ENCODE measurements around the gene ITFG1. TPM values are rescaled to one million over a fixed set of nuclear protein-coding genes. Genes with fewer than 3 reads are reported as not detected.
"Not testable (repeated sequence)": the region's sequence is repeated elsewhere in the genome, so short reads cannot be mapped to it uniquely, and the experiment has no call there.

The ITFG1 gene
- total RNA-seq, 1 donor, result 58.6 TPM

DNA sequence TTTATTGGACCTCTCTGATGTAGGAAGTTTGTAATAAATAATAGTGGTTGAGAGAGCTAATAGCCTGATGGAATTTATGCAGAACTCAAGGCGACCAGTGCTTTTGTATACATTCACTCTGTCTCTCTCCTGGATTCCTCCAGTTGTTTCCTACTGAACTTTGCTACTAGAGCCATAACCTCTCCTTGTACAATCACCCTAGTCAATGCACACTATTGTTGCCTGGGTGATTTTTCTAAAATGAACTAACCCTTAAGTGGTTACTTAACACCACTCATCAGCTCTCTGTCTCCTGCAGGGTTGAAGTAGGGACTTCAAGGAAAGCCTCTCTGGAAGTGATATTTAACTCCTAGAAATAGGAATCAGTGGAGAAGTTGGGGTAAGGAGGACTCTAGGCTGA lies 9.9 kb upstream of the ITFG1 start:
- Histone ChIP-seq H3K9me3 (ENCODE audit: low read depth, low read length) (no peaks in the 10 kb centered on the region), H3K4me2 (ENCODE audit: insufficient read depth, low read length) (no peak overlapping the region), H3K36me3 (ENCODE audit: insufficient read depth, low read length) (no peaks in the 10 kb centered on the region), H4K20me1 (ENCODE audit: insufficient read depth, low read length) (no peaks in the 10 kb centered on the region), H3K79me2 (ENCODE audit: insufficient read depth, low read length) (peaks cover 48% of the 10 kb centered on the region), H3K4me3 (ENCODE audit: insufficient read depth, low read length) (no peak overlapping the region), H3K27ac (ENCODE audit: low read depth, low read length) (no peak overlapping the region), H3K27me3 (ENCODE audit: insufficient read depth, low read length) (no peaks in the 10 kb centered on the region), H2AFZ (ENCODE audit: low read length) (no peak overlapping the region), H3K4me1 (ENCODE audit: insufficient read depth, low read length) (peaks cover 2% of the 10 kb centered on the region)
- no peak for DNase-seq (ENCODE audit: insufficient read length, low spot score, missing footprints)
- TF ChIP-seq, protein P1, sequence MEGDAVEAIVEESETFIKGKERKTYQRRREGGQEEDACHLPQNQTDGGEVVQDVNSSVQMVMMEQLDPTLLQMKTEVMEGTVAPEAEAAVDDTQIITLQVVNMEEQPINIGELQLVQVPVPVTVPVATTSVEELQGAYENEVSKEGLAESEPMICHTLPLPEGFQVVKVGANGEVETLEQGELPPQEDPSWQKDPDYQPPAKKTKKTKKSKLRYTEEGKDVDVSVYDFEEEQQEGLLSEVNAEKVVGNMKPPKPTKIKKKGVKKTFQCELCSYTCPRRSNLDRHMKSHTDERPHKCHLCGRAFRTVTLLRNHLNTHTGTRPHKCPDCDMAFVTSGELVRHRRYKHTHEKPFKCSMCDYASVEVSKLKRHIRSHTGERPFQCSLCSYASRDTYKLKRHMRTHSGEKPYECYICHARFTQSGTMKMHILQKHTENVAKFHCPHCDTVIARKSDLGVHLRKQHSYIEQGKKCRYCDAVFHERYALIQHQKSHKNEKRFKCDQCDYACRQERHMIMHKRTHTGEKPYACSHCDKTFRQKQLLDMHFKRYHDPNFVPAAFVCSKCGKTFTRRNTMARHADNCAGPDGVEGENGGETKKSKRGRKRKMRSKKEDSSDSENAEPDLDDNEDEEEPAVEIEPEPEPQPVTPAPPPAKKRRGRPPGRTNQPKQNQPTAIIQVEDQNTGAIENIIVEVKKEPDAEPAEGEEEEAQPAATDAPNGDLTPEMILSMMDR (IDR thresholded peaks at IDR 0.05; ENCODE audit: extremely low read depth, low read depth, low read length), result no peak

DNA sequence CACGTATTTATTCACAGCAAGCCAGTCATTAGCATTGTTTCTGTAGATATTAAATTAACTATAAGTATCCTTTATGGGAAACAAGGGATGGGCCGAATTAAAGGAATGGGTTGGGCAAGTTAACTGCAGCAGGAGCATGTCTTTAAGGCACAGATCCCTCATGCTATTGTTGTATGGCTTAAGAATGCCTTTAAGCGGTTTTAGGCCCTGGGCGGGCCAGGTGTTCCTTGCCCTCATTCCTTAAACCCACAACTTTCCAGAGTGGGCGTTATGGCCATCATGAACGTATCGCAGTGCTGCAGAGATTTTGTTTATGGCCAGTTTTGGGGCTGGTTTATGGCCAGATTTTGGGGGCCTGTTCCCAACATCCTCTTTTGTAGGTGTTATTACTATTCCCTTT lies 9.3 kb upstream of the ITFG1 start:
- Histone ChIP-seq H3K4me1 (ENCODE audit: insufficient read depth, low read length) (no peaks in the 10 kb centered on the region), H2AFZ (ENCODE audit: low read length) (no peak overlapping the region), H3K27me3 (ENCODE audit: insufficient read depth, low read length) (no peaks in the 10 kb centered on the region), H4K20me1 (ENCODE audit: insufficient read depth, low read length) (no peaks in the 10 kb centered on the region), H3K27ac (ENCODE audit: low read depth, low read length) (no peak overlapping the region), H3K9me3 (ENCODE audit: low read depth, low read length) (no peaks in the 10 kb centered on the region), H3K4me2 (ENCODE audit: insufficient read depth, low read length) (no peak overlapping the region), H3K4me3 (ENCODE audit: insufficient read depth, low read length) (no peak overlapping the region), H3K36me3 (ENCODE audit: insufficient read depth, low read length) (no peaks in the 10 kb centered on the region), H3K79me2 (ENCODE audit: insufficient read depth, low read length) (peaks cover 53% of the 10 kb centered on the region)
- TF ChIP-seq, protein P1 (IDR thresholded peaks at IDR 0.05; ENCODE audit: extremely low read depth, low read depth, low read length), result no peak
- no peak for DNase-seq (ENCODE audit: insufficient read length, low spot score, missing footprints)

DNA sequence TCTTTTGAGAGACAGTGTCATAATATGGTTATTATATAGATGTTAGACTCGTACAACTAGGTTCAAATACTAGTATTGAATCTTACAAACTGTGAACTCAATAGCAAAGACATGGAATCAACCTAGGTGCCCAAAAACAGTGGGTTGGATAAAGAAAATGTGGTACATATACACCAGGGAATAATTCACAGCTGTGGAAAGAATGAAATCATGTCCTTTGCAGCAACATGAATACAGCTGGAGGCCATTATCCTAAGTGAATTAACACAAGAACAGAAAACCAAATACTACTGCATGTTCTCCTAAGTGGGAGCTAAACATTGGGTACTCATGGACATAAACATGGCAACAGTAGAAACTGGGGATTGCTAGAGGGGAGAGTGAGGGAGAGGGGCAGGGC lies 8.4 kb upstream of the ITFG1 start:
- H3K27me3 ChIP-seq (ENCODE audit: insufficient read depth, low read length), result no peaks in the 10 kb centered on the region
- H3K4me3 ChIP-seq (ENCODE audit: insufficient read depth, low read length), result no peak overlapping the region
- no peaks in the 10 kb centered on the region for H3K36me3 ChIP-seq (ENCODE audit: insufficient read depth, low read length)
- no peaks in the 10 kb centered on the region for H3K9me3 ChIP-seq (ENCODE audit: low read depth, low read length)
- no peaks in the 10 kb centered on the region for H4K20me1 ChIP-seq (ENCODE audit: insufficient read depth, low read length)
- H3K4me2 ChIP-seq (ENCODE audit: insufficient read depth, low read length), result no peak overlapping the region
- no peaks in the 10 kb centered on the region for H3K4me1 ChIP-seq (ENCODE audit: insufficient read depth, low read length)
- TF ChIP-seq, protein P1 (IDR thresholded peaks at IDR 0.05; ENCODE audit: extremely low read depth, low read depth, low read length), result no peak
- no peak for DNase-seq (ENCODE audit: insufficient read length, low spot score, missing footprints)
- H3K79me2 ChIP-seq (ENCODE audit: insufficient read depth, low read length), result peaks cover 60% of the 10 kb centered on the region
- H3K27ac ChIP-seq (ENCODE audit: low read depth, low read length), result no peak overlapping the region
- no peak overlapping the region for H2AFZ ChIP-seq (ENCODE audit: low read length)

DNA sequence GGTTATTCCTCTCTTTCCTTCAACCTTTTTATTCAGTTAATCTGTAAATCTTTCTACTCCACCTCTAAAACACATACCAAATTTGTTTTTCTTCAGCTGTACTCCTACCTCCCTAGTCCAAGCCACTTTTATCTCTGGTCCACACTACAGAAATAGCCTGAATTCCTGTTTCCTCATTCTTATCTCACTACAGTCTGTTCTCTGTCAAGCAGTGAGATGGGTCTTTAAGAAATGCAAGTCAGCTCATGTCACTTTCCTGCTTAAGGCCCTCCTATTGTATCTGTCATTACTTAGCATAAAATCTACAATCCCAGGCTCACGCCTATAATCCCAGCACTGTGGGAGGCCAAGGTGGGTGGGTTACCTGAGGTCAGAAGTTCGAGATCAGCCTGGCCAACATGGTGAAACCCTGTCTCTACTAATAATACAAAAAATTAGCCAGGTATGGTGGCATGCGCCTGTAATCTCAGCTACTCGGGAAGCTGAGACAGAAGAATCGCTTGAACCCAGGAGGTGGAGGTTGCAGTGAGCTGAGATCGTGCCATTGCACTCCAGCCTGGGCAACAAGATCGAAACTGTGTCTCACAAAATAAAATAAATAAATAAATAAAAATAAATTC lies 7.3 kb upstream of the ITFG1 start:
- H3K79me2 ChIP-seq (ENCODE audit: insufficient read depth, low read length), result peaks cover 66% of the 10 kb centered on the region
- H3K27ac ChIP-seq (ENCODE audit: low read depth, low read length); H4K20me1 ChIP-seq (ENCODE audit: insufficient read depth, low read length); H3K36me3 ChIP-seq (ENCODE audit: insufficient read depth, low read length); H3K9me3 ChIP-seq (ENCODE audit: low read depth, low read length); H3K4me3 ChIP-seq (ENCODE audit: insufficient read depth, low read length); H3K4me2 ChIP-seq (ENCODE audit: insufficient read depth, low read length); H3K4me1 ChIP-seq (ENCODE audit: insufficient read depth, low read length); H2AFZ ChIP-seq (ENCODE audit: low read length); H3K27me3 ChIP-seq (ENCODE audit: insufficient read depth, low read length); DNase-seq (ENCODE audit: insufficient read length, low spot score, missing footprints): not testable (repeated sequence)

Data from osteoblast (primary cell).